Thoracic aorta (tissue), 2 donors: Measurements from ENCODE around the gene AFTPH. TPM values are rescaled to one million over a fixed set of nuclear protein-coding genes. Genes with fewer than 3 reads are reported as not detected.

Experiments used
- ATAC-seq: fragments of 150-250 bp; one replicate; pipeline ENCODE4 v1.8.0; 2017; ENCODE audit warnings: low read depth; ENCODE audit not compliant: insufficient number of reproducible peaks, low FRiP score
- DNase-seq: peaks from one replicate; pipeline ENCODE4 v3.0.0-alpha.2; 2020; ENCODE audit warnings: low spot score
- H3K27ac ChIP-seq, 2 donors: fragments of 200-600 bp; sonication (generic); 1 replicate in 1 of 2; 2 replicates in 1 of 2; pipeline ENCODE4 v1.5.1; 2016; ENCODE audit warnings: mild to moderate bottlenecking in 2 of 2, moderate library complexity in 2 of 2
- H3K27me3 ChIP-seq: fragments of 200-600 bp; sonication (generic); replicated peaks from 2 replicates; pipeline ENCODE4 v1.6.0; 2016; ENCODE audit warnings: mild to moderate bottlenecking; ENCODE audit not compliant: insufficient read depth
- H3K36me3 ChIP-seq: fragments of 200-600 bp; sonication (generic); one replicate; pipeline ENCODE4 v1.5.1; 2016
- H3K4me1 ChIP-seq, 2 donors: fragments of 200-600 bp; sonication (generic); 1 replicate in 1 of 2; 2 replicates in 1 of 2; pipeline versions ENCODE4 v1.5.1 to v1.6.0; 2016; ENCODE audit warnings: low read depth in 2 of 2, mild to moderate bottlenecking in 1 of 2; ENCODE audit not compliant: control insufficient read depth in 1 of 2
- H3K4me3 ChIP-seq: fragments of 200-600 bp; sonication (generic); 2 replicates; pipeline ENCODE4 v1.5.1; 2016; ENCODE audit warnings: mild to moderate bottlenecking
- H3K9me3 ChIP-seq: fragments of 200-600 bp; sonication (generic); 2 replicates; pipeline ENCODE4 v1.5.1; 2016
- total RNA-seq, 2 donors: library from RNA; depleted of rRNA; stranded (reverse); fragments of >200 nt; gene quantifications; one replicate each; pipeline versions ENCODE4 v1.1.0 to v1.2.3, GENCODE V29; 2016
- TF ChIP-seq, protein P1 (sequence below): fragments of 200-600 bp; sonication (generic); IDR thresholded peaks from one replicate; pipeline ENCODE4 v1.5.1; 2019; ENCODE audit warnings: antibody characterized with exemption

The AFTPH gene, protein sequence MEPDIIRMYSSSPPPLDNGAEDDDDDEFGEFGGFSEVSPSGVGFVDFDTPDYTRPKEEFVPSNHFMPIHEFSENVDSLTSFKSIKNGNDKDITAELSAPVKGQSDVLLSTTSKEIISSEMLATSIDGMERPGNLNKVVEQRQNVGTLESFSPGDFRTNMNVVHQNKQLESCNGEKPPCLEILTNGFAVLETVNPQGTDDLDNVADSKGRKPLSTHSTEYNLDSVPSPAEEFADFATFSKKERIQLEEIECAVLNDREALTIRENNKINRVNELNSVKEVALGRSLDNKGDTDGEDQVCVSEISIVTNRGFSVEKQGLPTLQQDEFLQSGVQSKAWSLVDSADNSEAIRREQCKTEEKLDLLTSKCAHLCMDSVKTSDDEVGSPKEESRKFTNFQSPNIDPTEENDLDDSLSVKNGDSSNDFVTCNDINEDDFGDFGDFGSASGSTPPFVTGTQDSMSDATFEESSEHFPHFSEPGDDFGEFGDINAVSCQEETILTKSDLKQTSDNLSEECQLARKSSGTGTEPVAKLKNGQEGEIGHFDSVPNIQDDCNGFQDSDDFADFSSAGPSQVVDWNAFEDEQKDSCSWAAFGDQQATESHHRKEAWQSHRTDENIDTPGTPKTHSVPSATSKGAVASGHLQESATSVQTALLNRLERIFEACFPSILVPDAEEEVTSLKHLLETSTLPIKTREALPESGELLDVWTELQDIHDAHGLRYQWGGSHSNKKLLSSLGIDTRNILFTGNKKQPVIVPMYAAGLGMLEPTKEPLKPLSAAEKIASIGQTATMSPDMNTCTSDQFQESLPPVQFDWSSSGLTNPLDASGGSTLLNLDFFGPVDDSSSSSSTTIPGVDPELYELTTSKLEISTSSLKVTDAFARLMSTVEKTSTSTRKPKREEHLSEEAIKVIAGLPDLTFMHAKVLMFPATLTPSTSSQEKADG
- 10 to 100 TPM; 27.3 to 32.1 TPM for total RNA-seq

DNA sequence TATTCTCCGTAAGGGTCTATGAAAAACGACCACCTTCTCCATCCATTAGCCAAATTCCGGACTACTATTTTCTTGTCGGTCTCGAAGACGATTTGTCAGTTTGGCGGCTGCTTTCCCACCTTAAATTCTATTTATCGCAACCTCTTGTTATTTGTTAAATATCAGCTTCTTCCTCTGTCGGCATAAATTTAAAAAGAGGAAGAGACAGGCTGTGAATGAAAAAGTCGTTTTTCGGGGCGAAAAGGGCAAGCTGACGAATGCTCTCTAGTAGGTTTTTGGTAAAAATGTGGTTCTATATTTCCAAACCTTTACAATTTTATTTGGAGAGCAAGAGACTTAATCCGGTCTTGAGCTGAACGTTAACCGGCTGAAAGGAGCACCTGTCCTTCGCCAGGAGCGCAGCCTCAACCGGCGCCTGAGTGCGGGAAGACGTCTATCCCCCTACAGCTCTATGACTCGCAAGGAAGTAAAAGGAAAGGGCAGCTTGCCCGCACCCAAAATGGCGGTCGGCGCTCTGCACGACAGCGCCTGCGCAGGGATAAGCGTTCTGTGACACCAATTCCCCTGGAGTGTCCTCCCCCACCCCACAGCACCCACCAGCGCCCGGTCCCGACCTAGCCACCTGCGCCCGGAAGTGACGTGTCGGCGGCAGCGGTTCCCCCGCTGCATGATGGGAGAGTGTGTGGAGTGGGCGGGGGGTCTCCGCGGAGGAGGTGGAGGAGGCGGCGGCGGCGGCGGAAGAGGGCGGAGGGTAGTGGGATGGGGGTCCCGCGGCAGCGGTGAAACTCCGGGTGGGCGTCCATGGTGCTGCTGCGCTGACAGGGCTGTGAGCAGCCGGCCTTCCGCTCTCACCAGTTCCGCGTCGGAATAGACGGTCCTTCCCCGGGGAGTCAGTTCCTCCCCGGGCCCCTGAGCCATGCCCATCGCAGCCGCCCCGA lies at the start of gene AFTPH:
TSS of gene AFTPH (plus strand) at position 663 of the 938 bp plus-strand sequence. CDS start 27,147 bp downstream, outside the sequence.
- no peaks in the 10 kb centered on the region for H3K36me3 ChIP-seq
- TF ChIP-seq, protein P1, sequence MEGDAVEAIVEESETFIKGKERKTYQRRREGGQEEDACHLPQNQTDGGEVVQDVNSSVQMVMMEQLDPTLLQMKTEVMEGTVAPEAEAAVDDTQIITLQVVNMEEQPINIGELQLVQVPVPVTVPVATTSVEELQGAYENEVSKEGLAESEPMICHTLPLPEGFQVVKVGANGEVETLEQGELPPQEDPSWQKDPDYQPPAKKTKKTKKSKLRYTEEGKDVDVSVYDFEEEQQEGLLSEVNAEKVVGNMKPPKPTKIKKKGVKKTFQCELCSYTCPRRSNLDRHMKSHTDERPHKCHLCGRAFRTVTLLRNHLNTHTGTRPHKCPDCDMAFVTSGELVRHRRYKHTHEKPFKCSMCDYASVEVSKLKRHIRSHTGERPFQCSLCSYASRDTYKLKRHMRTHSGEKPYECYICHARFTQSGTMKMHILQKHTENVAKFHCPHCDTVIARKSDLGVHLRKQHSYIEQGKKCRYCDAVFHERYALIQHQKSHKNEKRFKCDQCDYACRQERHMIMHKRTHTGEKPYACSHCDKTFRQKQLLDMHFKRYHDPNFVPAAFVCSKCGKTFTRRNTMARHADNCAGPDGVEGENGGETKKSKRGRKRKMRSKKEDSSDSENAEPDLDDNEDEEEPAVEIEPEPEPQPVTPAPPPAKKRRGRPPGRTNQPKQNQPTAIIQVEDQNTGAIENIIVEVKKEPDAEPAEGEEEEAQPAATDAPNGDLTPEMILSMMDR: no peak
- DNase-seq (peak; percentile 97), ATAC-seq (peak; percentile 95)
- H3K9me3 ChIP-seq: no peaks in the 10 kb centered on the region
- H3K4me1 ChIP-seq: peaks cover 0 to 3% of the 10 kb centered on the region in 2 donors
- peak within 1 kb of the TSS; percentile 95 for H3K4me3 ChIP-seq
- H3K27me3 ChIP-seq: no peaks in the 10 kb centered on the region
- H3K27ac ChIP-seq: peak within 1 kb of the TSS; percentile 83 to 86

DNA sequence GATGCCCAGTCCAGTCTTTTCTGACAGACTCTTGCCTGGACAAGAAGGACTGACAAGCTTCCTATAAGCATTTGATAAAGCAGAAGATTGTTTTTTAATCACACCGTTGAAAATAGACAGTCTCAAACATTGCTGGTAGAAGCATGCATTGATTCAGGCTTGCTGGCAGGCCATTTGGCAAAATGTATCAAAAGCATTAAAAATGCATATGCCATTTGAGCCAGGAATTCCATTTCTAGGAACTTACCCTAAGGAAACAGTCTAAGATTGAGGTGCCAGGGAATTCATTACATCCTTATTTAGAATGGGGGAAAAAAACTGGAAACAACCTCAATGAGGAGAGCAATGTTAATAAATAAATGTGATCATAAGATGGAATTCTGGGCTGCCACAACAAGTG lies 49.5 kb upstream of the AFTPH start:
- ATAC-seq (no peak), DNase-seq (no peak)
- Histone ChIP-seq H3K36me3 (no peaks in the 10 kb centered on the region), H3K9me3 (no peaks in the 10 kb centered on the region), H3K4me3 (no peak overlapping the region), H3K27me3 (no peaks in the 10 kb centered on the region), H3K4me1 (no peaks in the 10 kb centered on the region), H3K27ac (no peak overlapping the region)
- TF ChIP-seq, protein P1: no peak

DNA sequence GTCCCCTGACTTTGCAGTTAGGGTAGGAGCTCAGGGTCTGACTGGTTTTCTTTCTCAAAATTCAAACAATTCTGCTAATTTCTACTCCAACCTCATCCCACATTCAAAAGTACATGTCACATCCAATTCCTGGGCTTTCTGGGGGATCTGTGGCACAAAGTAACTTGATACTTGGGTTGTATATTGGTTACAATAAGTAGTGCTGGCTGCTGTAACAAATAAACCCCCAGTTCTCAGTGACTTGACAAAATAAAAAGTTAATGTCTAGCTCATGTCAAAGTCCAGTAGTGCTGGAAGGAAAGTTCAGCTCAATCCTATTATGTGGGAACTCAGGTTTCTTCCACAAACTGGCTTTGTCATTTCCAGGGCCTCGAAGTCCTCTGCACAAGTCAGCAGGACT lies 47.1 kb upstream of the AFTPH start:
- Histone ChIP-seq H3K27me3 (no peaks in the 10 kb centered on the region), H3K4me1 (no peaks in the 10 kb centered on the region), H3K9me3 (no peaks in the 10 kb centered on the region), H3K4me3 (no peak overlapping the region), H3K36me3 (no peaks in the 10 kb centered on the region), H3K27ac (no peak overlapping the region)
- ATAC-seq: no peak
- TF ChIP-seq, protein P1: no peak
- no peak for DNase-seq

DNA sequence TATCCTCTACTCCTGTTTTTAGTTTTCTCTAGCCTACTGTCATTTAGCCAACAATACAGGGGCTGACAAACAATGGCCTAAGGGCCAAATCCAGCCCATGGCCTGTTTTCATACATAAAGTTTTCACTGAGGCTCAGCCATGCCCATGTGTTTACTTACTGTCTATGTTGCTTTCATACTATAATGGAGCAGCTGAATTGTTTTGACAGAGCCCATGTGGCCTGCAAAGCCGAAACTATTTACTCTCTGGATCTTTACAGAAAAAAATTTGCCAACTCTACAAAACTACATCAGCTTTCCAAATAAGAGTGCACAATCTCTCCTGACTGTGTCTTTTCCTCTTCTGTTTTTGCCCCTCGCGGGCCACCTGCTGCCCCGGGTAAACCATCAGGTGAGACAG lies 46.1 kb upstream of the AFTPH start:
- Histone ChIP-seq H3K27me3 (no peaks in the 10 kb centered on the region), H3K9me3 (no peaks in the 10 kb centered on the region), H3K36me3 (no peaks in the 10 kb centered on the region), H3K27ac (no peak overlapping the region), H3K4me3 (no peak overlapping the region), H3K4me1 (no peaks in the 10 kb centered on the region)
- ATAC-seq: no peak
- DNase-seq: no peak
- TF ChIP-seq, protein P1: no peak
